DMS53 treated with DMSO at 0.1 percent for 48 hours (cell line): Measurements from ENCODE around the gene CYP51A1.
"Not testable (repeated sequence)": the region's sequence is repeated elsewhere in the genome, so short reads cannot be mapped to it uniquely, and the experiment has no call there.

Source experiments
- DNase-seq: peaks from one replicate; lab custom pipeline; 2025; ENCODE audit not compliant: unreplicated experiment; lab: John Stamatoyannopoulos, UW

The CYP51A1 gene

DNA sequence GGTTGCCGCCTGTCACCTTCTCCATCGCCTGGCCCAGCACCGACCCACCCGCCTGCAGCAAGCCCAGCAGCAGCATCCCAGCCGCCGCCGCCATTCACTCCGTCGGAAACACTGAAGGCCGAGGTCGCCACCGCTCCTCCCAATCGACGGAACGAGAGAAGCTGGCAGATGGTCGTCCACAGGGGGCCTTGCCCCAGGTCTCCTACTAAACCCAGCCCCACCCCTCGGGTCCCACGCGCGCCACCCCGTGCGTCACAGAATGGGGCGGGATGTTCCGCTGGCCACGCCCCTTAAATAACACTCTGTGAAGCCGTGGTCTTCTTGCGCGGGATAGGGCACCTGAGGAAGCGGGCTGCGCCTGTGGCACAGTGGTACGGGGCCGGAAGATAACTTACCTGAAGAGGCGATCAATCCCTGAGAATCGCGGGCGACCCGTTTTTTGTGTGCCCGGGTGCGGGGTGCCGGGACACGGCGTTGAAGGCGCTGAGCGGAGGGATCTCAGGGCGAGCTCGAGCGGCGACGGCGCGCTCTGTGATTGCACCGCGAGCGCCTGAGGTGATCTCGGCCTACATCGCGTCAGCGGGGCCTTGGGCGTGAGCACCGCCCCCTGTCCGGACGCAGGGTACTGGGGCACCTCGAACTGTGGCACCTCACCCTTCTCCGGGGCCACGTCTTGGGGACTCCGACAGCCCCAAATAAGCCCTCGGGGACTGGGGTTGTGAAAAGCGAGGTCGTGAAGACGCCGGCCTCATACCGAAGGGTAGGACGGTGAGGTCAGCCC, at the start of gene CYP51A1:
Gene CYP51A1, minus strand, starts transcription at position 207 of the 781 bp plus-strand sequence. Its CDS starts 113 bp downstream, at position 94.
- peak; percentile 92 for DNase-seq

DNA sequence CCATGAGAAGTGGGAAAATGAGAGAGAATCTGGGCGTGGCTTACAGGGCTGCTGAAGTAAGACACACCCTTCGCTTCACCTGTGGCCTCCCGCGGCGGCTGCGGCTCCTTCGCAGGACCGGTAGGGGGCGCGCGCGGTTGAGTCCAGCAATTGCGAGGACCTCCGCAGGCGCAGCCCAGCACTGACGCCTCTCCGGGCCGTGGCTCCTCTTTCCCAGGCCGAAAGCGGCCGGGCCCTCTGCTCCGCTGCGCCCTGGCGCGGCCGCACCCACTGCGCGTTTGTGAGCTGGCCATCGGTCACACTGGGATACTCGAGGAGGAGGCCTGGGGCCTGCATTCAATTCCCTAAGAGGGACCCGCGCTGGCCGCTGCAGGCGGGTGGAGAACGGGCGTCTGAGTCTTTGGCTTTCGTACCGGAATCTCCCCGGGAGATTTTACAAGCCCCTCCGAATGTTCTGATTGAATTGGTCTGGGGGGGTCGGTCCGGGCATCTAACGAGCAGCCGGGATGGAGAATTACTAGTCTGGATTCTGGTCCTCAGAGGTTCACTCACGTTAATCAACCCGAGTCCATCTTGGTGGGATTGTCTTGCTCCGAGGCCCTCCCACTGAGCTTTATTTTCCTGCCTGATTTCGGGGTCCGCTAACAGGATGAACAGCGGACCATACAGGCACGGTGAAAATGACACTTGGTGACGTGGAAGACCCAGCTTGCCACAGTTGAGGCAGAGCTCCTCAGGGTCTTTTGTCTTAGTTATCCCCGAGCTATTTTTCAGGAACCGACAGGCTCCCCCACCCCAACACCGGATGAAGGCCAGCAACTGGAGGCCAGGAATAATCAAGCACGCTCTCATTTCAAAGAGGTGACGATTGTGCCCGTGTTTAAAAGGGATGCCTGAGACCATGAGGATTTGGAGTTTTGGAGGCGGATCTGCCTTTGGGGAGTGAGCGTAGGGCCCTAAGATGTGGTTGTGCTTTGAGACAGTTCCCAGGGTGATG, 44.9 kb upstream of the CYP51A1 start, which contains the start of gene LRRD1:
Gene LRRD1, minus strand, starts transcription at position 215 of the 997 bp plus-strand sequence. CDS start 13,940 bp downstream, outside the sequence.
- peak; percentile 96 for DNase-seq

DNA sequence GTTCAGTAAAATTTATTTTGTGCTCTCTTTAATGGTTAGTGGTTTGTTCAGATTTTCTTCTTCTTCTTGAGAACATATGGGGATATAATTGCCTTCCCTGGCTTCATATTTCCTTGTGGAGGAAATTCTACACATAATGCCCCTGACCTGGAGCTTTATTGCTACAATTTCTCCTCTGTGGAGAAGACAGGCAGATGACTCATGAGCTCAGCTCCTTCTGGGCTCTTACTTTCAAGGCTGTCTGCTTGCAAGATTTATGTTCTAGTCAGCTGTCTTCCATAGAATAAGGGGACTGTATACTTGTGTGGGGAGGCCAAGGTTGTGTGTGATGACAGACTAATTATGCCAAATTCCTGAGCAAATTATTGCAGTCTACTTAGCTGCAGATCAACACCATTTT, 43.1 kb upstream of the CYP51A1 start:
- no peak for DNase-seq

DNA sequence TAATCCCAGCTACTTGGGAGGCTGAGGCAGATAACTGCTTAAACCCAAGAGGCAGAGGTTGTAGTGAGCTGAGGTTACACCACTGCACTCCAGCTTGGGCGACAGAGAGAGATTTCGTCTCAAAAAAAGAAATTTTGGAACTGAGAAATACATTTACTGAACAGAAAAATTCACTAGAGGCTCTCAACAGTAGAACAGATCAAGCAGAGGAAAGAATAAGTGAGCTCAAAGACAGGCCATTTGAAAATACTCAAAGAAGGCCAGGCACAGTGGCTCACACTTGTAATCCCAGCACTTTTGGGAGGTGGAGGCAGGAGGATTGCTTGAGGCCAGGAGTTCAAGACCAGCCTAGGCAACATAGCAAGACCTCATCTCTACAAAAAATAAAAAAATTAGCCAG, 35.3 kb upstream of the CYP51A1 start:
- not testable (repeated sequence) for DNase-seq

DNA sequence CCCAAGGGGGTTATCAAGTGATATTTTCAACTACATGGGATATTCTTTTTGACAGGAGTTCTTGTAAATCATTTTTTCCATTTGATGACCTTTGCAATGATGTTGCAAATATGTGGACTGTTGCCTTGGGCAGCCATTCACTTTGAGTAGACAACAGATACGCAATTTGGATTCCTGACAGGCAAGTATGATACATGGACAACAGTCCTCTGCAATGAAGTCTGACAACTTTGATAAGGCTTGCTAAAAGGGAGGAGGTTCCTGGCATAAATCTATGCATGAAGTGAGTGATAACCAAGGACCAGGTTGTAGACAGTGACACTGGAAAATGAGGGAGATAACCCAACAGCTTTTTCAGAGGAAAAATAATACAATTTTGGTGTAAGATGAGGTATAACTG, 27.0 kb upstream of the CYP51A1 start:
- DNase-seq, result no peak

- no peak for DNase-seq
Measured at GRCh38 chr7:92158660-92159575, 24.6 kb upstream of the CYP51A1 start.

GRCh38 chr7:92156990-92157389, 22.7 kb upstream of the CYP51A1 start:
- DNase-seq, result no peak

DNA sequence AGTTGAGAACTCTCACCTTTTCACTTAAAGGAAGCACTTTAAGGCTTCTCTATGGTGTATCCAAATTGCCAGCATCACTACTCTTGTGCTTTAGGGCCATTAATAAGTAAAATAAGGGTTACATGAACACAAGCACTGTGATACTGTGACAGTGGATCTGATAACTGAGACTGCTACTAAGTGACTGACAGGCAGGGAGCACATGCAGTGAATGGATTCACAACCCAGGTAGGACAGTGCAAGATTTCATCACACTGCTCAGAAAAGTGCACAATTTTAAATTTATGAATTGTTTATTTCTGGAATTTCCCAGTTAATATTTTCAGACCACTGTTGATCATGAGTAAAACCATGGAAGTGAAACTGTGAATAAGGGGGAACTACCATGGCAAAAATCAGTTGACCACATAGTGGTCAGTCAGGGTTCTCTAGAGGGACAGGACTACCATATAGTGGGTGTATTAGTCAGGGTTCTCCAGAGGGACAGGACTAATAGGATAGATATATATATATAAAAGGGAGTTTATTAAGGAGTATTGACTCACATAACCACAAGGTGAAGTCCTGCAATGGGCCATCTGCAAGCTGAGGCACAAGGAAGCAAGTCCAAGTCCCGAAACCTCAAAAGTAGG, 20.9 kb upstream of the CYP51A1 start:
- no peak for DNase-seq

DNA sequence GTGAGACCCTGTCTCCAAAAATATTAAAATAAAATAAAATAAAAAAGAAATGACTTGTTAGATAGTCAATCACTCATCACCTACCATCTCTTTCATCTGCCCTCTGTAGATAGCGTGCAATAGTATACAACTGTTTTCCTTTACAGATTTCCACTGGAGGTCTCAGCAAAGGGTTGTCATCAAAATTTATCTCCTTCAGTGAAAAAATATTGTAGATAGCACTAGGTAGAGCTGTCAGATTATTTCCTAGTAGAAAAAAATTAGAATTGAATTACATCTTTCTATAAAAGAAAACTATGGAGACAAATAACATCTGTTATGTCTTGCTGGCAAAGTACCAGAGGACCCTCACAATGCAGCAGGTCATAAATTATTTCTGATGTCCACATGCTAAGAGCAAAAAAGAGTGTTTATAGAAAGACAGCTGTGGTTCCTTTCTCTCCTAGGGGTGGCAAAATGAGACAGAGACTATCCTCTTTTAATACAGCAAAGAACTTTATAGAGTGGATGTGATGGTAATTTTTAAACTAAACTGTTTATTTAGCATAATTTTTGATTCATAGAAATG, 16.3 kb upstream of the CYP51A1 start:
- no peak for DNase-seq

- DNase-seq, result no peak
Measured at GRCh38 chr7:92149736-92150239, 15.5 kb upstream of the CYP51A1 start.

DNA sequence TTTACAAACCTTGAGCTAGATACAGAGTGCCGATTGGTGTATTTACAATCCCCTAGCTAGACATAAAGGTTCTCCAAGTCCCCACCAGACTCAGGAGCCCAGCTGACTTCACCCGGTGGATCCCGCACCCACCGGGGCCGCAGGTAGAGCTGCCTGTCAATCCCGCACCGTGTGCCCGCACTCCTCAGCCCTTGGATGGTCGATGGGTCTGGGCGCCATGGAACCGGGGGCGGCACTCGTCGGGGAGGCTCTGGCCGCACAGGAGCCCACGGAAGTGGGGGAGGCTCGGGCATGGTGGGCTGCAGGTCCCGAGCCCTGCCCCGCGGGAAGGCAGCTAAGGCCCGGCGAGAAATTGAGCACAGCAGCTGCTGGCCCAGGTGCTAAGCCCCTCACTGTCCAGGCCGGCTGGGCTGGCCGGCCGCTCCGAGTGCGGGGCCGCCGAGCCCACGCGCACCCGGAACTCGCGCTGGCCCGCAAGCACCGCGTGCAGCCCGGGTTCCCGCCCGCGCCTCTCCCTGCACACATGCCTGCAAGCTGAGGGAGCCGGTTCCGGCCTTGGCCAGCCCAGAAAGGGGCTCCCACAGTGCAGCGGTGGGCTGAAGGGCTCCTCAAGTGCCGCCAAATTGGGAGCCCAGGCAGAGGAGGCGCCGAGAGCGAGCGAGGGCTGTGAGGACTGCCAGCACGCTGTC, 9.1 kb upstream of the CYP51A1 start:
- not testable (repeated sequence) for DNase-seq

GRCh38 chr7:92142791-92143190, 8.5 kb upstream of the CYP51A1 start:
- DNase-seq, result not testable (repeated sequence)

GRCh38 chr7:92141161-92141560, 6.9 kb upstream of the CYP51A1 start:
- no peak for DNase-seq

- no peak for DNase-seq
Measured at GRCh38 chr7:92137557-92137956, 3.3 kb upstream of the CYP51A1 start.

GRCh38 chr7:92135052-92135889, 994 bp upstream of the CYP51A1 start:
- DNase-seq, result peak; percentile 66

DNA sequence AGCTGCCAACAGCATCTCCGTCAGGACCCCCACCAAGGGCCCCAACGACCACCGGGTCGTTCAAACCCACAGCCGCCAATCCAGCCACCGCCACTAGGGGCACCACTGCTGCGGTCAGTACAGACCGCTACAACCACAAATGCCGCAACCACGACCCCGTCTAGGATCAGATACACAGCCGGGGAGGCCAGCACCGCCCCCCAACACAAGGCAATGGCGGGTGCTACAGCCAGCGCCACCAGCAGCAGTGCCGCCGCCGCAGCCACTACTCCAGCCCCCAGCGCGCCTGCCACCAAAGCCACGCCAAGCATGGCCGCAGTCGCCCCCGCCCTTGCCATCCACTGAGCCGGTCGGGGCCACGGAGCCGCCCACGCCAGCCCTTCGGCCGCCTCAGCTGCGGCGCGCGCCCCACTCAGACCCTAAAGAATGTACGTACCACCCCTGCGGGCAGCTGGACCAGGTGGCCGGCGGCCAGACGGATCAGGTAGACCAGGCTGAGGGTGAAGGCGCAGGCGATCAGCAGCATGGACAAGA, 473 bp downstream of the CYP51A1 start:
- DNase-seq, result peak; percentile 53

- peak; percentile 53 for DNase-seq
Measured at GRCh38 chr7:92133133-92133736, 1.0 kb downstream of the CYP51A1 start.
